HUES64 (cell line): ENCODE measurements around the gene EPHB1.

Experiments
- H3K27ac ChIP-seq: 2 replicates; pipeline ENCODE4 v1.7.0; 2013; ENCODE audit warnings: low read depth, low read length, inconsistent platforms
- H3K27me3 ChIP-seq: 2 replicates; pipeline ENCODE4 v1.6.1; 2013; ENCODE audit warnings: mild to moderate bottlenecking, low read length; ENCODE audit not compliant: insufficient read depth
- H3K36me3 ChIP-seq: 2 replicates; pipeline ENCODE4 v1.6.1; 2013; ENCODE audit warnings: mild to moderate bottlenecking, low read length; ENCODE audit not compliant: insufficient read depth
- H3K4me1 ChIP-seq: 2 replicates; pipeline ENCODE4 v1.6.1; 2013; ENCODE audit warnings: mild to moderate bottlenecking, low read length, moderate library complexity; ENCODE audit not compliant: insufficient read depth
- H3K4me3 ChIP-seq: 2 replicates; pipeline ENCODE4 v1.5.1; 2013; ENCODE audit warnings: mild to moderate bottlenecking, low read length, moderate library complexity
- H3K9ac ChIP-seq: 2 replicates; pipeline ENCODE4 v1.6.1; 2013; ENCODE audit warnings: mild to moderate bottlenecking, low read depth, low read length
- H3K9me3 ChIP-seq: 2 replicates; pipeline ENCODE4 v1.6.1; 2013; ENCODE audit warnings: low read depth, low read length; ENCODE audit not compliant: insufficient read depth
- WGBS: fragments of 150-250, 120-280 bp; methylation state at CpG from one replicate; pipeline ENCODE4 v1.1.7; 2013; ENCODE audit warnings: missing lambda C conversion rate; 5-methylcytosine and 5-hydroxymethylcytosine counted together

The EPHB1 gene

DNA sequence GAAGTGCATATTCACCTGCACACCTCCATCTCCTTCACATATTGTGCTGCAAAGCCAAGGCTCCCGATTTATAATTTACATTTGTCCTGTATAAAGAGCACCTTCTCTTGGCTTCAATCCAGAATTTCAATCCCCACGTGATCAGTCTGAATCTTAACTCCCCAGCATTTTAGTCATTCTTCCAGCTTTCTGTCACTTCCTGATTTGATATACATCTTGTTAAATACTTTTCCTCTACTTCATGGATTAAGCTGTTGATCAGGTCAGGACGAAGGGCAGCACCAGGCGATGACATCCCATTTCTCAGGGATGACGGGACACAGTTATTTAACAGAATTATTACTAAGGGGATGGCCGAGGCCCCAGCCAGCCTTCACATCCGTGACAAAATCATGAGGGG is 212.5 kb downstream of the EPHB1 start:
- peaks cover 7% of the 10 kb centered on the region; the same call in 1 of the 2 replicates for H3K9me3 ChIP-seq
- H3K9ac ChIP-seq, result no peak overlapping the region
- H3K4me1 ChIP-seq, result no peaks in the 10 kb centered on the region
- no peak overlapping the region for H3K27ac ChIP-seq
- no peaks in the 10 kb centered on the region for H3K27me3 ChIP-seq
- H3K4me3 ChIP-seq, result no peak overlapping the region
- no peaks in the 10 kb centered on the region for H3K36me3 ChIP-seq
- WGBS, result 94% methylated on average over 7 of the region's 7 CpGs

DNA sequence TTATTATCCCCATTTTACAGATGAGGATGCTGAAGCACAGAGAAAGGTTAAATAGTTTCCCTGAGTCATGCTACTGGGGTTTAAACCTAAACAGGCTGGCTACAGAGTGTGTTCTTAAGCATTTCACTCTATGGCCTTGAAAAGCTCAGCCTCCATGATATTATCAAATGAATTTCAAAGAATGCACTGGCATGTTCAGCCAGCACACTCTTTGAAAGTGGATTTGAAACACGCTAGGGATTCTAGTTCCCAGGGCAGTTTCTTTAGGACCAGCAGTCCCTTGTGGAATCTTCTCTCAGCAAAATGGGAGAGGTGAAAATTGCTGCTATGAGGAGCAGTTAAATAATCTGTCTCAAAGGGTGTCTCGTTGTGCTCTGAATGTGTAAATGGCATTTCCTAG is 213.3 kb downstream of the EPHB1 start:
- H3K27ac ChIP-seq, result no peak overlapping the region
- WGBS, result 94% methylated on average over 2 of the region's 2 CpGs
- no peak overlapping the region for H3K4me3 ChIP-seq
- peaks cover 7% of the 10 kb centered on the region; the same call in 1 of the 2 replicates for H3K9me3 ChIP-seq
- H3K9ac ChIP-seq, result no peak overlapping the region
- H3K27me3 ChIP-seq, result no peaks in the 10 kb centered on the region
- H3K36me3 ChIP-seq, result no peaks in the 10 kb centered on the region
- no peaks in the 10 kb centered on the region for H3K4me1 ChIP-seq

DNA sequence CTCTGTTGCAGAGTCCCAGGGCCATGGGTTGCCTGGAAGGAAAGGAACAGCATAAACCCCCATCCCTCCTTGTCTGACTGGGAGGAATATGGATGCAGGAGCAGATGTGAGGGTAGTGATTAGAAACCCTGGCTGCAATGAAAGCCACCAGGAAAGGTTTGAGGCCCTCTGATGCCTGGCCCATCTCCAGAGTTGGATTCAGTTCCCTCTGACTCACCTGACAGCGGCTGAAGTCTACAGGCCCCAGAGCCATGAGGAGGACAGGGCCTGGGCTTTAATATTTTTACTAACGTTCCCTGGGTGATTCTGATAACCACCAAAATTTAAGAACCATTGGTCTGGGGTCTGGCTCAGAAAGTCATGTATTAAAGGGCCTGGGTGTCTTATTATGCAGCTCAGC is 214.0 kb downstream of the EPHB1 start:
- H3K9ac ChIP-seq, result no peak overlapping the region
- peaks cover 7% of the 10 kb centered on the region; the same call in 1 of the 2 replicates for H3K9me3 ChIP-seq
- H3K27me3 ChIP-seq, result no peaks in the 10 kb centered on the region
- no peak overlapping the region for H3K27ac ChIP-seq
- H3K36me3 ChIP-seq, result no peaks in the 10 kb centered on the region
- no peak overlapping the region for H3K4me3 ChIP-seq
- H3K4me1 ChIP-seq, result no peaks in the 10 kb centered on the region
- whole genome bisulfite sequencing, result 91% methylated on average over 2 of the region's 2 CpGs

DNA sequence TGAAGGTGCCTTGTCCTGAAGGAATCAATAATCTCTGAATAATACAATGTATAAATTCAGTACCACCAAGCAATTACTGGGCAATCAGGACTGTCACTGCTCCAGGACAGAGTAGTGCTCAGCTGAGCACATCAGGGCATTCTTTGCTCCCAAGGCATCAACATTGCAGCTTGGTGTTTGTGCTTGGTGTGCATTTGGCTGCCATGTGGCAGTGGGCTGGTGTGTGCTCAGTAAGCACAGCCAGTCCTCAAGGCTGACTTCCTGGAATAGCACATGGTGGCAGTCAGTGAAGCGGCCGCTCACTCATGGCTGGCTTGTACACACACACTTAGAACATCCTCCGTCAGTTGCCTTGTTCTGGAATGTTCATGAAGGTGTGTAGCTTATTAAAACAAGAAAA is 217.0 kb downstream of the EPHB1 start:
- Histone ChIP-seq H3K4me3 (no peak overlapping the region), H3K4me1 (no peaks in the 10 kb centered on the region), H3K27me3 (no peaks in the 10 kb centered on the region), H3K27ac (no peak overlapping the region), H3K9me3 (no peaks in the 10 kb centered on the region), H3K9ac (no peak overlapping the region), H3K36me3 (no peaks in the 10 kb centered on the region)
- no CpG with 5 or more reads among the region's 3 CpGs for WGBS

DNA sequence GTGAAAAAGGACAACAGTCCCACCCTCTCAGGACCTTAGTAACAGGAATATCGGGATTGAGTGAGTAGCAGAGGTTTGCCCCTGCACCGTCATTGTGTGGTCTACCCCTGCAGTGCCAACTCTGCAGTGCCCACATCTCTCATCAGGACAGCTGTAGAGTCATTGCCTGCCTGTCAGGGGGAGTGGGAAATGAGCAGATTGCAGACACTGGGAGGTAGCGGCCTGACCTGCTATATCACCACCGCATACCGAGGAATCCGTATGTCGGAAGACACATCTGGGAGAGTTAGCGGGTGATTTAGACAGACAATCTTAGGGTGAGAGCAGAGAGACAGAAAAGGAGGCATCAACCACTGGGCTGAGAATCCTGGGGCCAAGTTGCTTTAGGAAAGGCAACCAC is 218.1 kb downstream of the EPHB1 start:
- Histone ChIP-seq H3K4me3 (no peak overlapping the region), H3K9me3 (no peaks in the 10 kb centered on the region), H3K27ac (no peak overlapping the region), H3K9ac (no peak overlapping the region), H3K36me3 (no peaks in the 10 kb centered on the region), H3K27me3 (no peaks in the 10 kb centered on the region), H3K4me1 (peaks cover 4% of the 10 kb centered on the region; the same call in 1 of the 2 replicates)
- WGBS, result 95% methylated on average over 8 of the region's 8 CpGs

DNA sequence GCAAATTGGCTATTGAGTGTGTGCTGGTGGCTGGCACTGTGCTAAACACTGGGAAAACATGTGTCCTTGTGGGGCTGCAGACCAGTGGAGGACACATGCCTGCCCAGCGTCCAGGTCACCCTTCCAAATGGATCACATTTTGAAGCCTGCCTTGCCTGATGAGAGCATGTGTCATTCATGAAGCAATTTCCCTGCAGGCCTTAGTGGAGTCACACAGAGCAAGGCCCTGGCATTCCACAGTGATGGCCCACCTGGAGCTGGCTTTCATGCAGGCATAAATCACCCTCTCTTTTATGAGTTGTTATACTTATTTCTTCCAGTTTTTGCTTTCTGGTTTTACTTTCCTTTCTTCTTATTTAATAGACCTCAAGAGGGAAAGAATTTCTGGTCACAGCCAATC is 219.5 kb downstream of the EPHB1 start:
- H3K27ac ChIP-seq, result no peak overlapping the region
- H3K9ac ChIP-seq, result no peak overlapping the region
- no peak overlapping the region for H3K4me3 ChIP-seq
- H3K4me1 ChIP-seq, result peaks cover 4% of the 10 kb centered on the region; the same call in 1 of the 2 replicates
- H3K9me3 ChIP-seq, result no peaks in the 10 kb centered on the region
- 0% methylated on average over 1 of the region's 1 CpG for WGBS
- no peaks in the 10 kb centered on the region for H3K27me3 ChIP-seq
- no peaks in the 10 kb centered on the region for H3K36me3 ChIP-seq

DNA sequence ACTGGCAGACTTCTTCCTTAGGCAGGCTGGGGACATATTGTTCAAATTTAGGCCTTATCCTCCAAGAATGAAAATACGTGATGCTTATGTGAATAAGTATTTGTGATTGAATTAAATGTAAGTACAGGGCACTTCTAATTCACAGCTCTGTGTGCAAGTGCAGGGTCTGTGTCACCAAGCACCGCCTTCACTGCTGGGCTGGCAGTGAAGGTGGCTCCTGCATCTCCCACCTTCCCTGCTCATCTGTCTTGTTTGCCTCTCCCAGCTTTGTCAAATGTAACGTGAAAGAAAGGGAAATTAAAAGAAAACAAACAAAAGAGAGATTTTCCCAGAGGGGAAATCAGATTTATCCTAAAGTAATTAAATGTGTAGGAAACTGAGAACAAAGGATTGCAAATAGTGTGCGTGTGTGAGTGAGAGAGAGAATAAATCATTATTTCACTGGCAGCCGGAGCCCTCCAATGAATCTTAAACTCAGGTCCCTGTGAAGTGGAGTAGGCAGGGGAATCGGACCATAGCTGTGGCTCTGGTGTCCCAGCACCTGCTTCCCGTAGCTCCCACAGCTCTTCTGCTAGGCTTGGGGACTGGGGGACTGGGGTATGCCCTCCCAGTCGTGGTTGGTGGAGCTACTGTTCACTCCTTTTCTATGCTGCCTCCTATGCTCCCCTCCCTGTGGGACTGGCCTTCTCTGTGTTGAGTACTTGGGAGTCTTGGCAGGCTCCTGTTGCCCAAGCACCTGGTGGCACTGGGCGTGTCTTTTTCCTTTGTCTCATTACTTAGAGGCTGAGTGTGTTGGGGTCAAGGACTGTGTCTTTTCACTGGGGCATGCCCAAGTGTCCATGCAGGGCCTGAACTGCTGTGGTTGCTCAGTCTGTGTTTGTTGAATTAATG is 222.2 kb downstream of the EPHB1 start:
- no peak overlapping the region for H3K4me3 ChIP-seq
- H3K27me3 ChIP-seq, result no peaks in the 10 kb centered on the region
- H3K9me3 ChIP-seq, result no peaks in the 10 kb centered on the region
- 86% methylated on average over 9 of the region's 9 CpGs for WGBS
- peaks cover 4% of the 10 kb centered on the region; the same call in 1 of the 2 replicates for H3K4me1 ChIP-seq
- H3K9ac ChIP-seq, result no peak overlapping the region
- H3K36me3 ChIP-seq, result no peaks in the 10 kb centered on the region
- no peak overlapping the region for H3K27ac ChIP-seq

DNA sequence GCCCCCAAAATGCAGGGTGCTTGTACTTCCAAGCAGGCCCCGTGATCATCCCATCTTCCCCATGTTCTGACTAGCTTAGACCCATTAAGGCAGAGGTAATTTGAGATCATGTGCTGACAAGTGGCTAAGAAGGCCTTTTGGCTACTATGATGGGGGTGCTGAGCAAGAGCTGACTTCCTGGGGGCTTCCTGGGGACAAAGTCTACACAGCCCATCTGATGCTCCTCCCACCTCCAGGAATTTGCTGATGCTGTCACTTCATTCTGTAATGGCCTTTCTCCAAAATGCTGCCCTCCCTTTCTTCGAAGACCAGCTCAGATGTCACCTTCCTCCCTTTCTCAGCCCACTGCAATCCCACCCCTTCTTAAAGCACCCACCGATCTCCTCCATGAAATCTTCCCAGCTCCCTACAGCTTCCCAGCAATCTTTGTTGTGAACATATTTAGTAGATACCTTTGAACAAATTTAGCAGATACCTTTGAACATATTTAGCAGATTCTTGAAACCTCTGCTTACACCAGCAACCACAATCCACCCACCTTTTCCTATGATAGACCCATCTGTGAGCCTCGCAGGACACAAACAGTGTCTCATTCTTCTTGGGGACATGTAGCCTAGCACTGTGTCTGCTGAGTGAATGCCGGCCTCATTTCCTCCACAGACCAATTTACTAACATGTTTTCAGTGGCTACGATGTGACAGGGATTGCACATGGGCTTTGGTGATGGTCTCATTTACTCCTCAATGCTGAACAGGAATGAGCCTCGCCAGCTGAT is 223.3 kb downstream of the EPHB1 start:
- Histone ChIP-seq H3K4me3 (no peak overlapping the region), H3K9ac (no peak overlapping the region), H3K27ac (no peak overlapping the region), H3K9me3 (no peaks in the 10 kb centered on the region), H3K36me3 (no peaks in the 10 kb centered on the region), H3K4me1 (peaks cover 4% of the 10 kb centered on the region; the same call in 1 of the 2 replicates), H3K27me3 (no peaks in the 10 kb centered on the region)
- WGBS, result 91% methylated on average over 7 of the region's 7 CpGs

DNA sequence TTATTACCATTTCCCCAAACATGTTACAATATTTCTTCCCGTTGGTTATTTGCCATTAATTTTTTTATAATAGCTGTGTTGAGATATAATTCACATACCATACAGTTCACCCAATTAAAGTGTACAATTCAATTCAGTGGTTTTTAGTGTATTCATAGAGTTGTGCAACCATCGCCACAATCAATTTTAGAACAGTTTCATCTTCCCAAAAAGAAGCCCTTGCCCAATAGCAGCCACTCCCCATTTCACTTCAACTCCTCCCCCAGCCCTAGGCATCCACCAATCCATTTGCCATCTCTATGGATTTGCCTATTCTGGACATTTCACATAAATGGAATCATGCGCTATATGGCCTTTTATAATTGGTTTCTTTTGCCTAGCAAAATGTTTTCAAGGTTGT is 225.1 kb downstream of the EPHB1 start:
- Histone ChIP-seq H3K4me1 (peaks cover 7% of the 10 kb centered on the region; the same call in 1 of the 2 replicates), H3K9me3 (no peaks in the 10 kb centered on the region), H3K9ac (no peak overlapping the region), H3K36me3 (no peaks in the 10 kb centered on the region), H3K27ac (no peak overlapping the region), H3K27me3 (no peaks in the 10 kb centered on the region), H3K4me3 (no peak overlapping the region)
- WGBS, result 86% methylated on average over 2 of the region's 3 CpGs

DNA sequence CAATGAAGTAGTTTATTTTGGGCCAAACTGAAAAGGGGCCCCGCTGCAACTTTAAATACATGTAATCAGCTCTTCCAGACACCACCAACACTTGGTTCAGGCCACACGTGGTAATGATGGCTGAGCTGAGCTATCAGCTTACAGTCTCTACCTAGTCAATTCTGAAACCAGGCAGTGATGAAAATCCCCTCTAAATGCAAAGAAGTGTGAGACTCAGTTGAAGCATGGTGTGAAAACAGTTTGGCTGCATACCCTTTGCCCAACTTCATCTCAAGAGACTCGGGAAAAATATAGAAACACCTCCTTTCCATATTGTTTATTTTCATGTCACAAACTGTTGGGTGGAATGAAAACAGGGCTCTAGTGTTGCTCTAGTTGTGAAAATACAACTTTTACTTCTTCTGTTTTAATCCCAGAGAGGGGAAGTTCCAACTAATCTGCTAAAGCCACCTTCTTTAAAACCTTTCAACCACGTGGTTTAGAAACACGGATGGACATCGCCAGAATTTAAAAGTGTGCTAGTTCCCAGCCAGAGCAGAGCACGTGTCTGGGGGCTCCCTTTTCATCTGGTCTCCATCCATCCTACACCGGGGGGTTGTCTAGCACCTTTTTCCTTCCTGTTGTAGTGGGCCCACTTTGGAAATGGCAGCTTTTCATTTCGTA is 229.1 kb downstream of the EPHB1 start:
- no peak overlapping the region for H3K4me3 ChIP-seq
- H3K27ac ChIP-seq, result no peak overlapping the region
- no peaks in the 10 kb centered on the region for H3K27me3 ChIP-seq
- H3K4me1 ChIP-seq, result peaks cover 3% of the 10 kb centered on the region; the same call in 1 of the 2 replicates
- no peaks in the 10 kb centered on the region for H3K9me3 ChIP-seq
- H3K9ac ChIP-seq, result no peak overlapping the region
- no peaks in the 10 kb centered on the region for H3K36me3 ChIP-seq
- WGBS, result 84% methylated on average over 8 of the region's 9 CpGs
